Muscle of leg (tissue), 11 donors: ENCODE data around the gene CYP11A1. TPM values are rescaled to one million over a fixed set of nuclear protein-coding genes. Genes with fewer than 3 reads are reported as not detected.

Experiments used
- DNase-seq: peaks from one replicate; pipeline ENCODE4 v3.0.0; 2013
- H3K27ac ChIP-seq: one replicate; pipeline ENCODE4 v1.5.1; 2013; ENCODE audit warnings: mild to moderate bottlenecking, low read length, control low read depth
- H3K27me3 ChIP-seq: one replicate; pipeline ENCODE4 v1.6.1; 2013; ENCODE audit warnings: low read length; ENCODE audit not compliant: control insufficient read depth, insufficient read depth
- H3K36me3 ChIP-seq: one replicate; pipeline ENCODE4 v1.6.1; 2013; ENCODE audit warnings: low read length; ENCODE audit not compliant: control insufficient read depth, insufficient read depth
- H3K4me1 ChIP-seq: one replicate; pipeline ENCODE4 v1.6.1; 2013; ENCODE audit warnings: low read length; ENCODE audit not compliant: control insufficient read depth, insufficient read depth
- H3K4me3 ChIP-seq: one replicate; pipeline ENCODE4 v1.5.1; 2013; ENCODE audit warnings: low read length, control low read depth
- H3K9me3 ChIP-seq: replicated peaks from 2 replicates; pipeline ENCODE4 v1.6.1; 2013; ENCODE audit warnings: low read depth, low read length; ENCODE audit not compliant: control insufficient read depth
- WGBS: methylation state at CpG from one replicate; pipeline ENCODE4 v1.1.5; 2013; ENCODE audit warnings: missing lambda C conversion rate; ENCODE audit not compliant: insufficient coverage; 5-methylcytosine and 5-hydroxymethylcytosine counted together
- polyA plus RNA-seq, 8 donors: library from polyadenylated mRNA; unstranded; fragments of 120-200 nt; gene quantifications; one replicate each; pipeline versions ENCODE4 v1.2.1 to v1.2.3, GENCODE V29; 2013; ENCODE audit warnings: inconsistent platforms in 1 of 8, low replicate concordance in 1 of 8; ENCODE audit not compliant: insufficient read length in 8 of 8, insufficient read depth in 1 of 8
- total RNA-seq: library from RNA; stranded (reverse); fragments of 120-200 nt; gene quantifications from one replicate; pipeline ENCODE4 v1.2.4, GENCODE V29; 2013

Gene CYP11A1
- total and polyA plus RNA-seq, 9 donors, result 1.2 to 3.6 (median 2.4) TPM

DNA sequence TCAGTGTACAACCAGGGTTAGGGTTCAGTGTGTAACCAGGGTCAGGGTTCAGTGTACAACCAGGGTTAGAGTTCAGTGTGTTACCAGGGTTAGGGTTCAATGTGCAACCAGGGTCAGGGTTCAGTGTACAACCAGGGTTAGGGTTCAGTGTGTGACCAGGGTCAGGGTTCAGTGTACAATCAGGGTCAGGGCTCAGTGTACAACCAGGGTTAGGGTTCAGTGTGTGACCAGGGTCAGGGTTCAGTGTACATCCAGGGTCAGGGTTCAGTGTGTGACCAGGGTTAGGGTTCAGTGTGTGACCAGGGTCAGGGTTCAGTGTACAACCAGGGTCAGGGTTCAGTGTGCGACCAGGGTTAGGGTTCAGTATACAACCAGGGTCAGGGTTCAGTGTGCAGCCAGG is 33.3 kb downstream of the CYP11A1 start:
- Histone ChIP-seq H3K4me3 (no peak overlapping the region), H3K9me3 (no peaks in the 10 kb centered on the region), H3K27ac (no peak overlapping the region), H3K36me3 (no peaks in the 10 kb centered on the region), H3K27me3 (no peaks in the 10 kb centered on the region), H3K4me1 (no peaks in the 10 kb centered on the region)
- 100% methylated on average over 1 of the region's 1 CpG for WGBS
- DNase-seq, result no peak

- WGBS, result 83% methylated on average over 3 of the region's 5 CpGs
- H3K27ac ChIP-seq, result no peak overlapping the region
- no peaks in the 10 kb centered on the region for H3K27me3 ChIP-seq
- DNase-seq, result no peak
- no peaks in the 10 kb centered on the region for H3K36me3 ChIP-seq
- H3K4me3 ChIP-seq, result no peak overlapping the region
- H3K4me1 ChIP-seq, result no peaks in the 10 kb centered on the region
- H3K9me3 ChIP-seq, result no peaks in the 10 kb centered on the region
Observed at GRCh38 chr15:74333662-74334061, 33.8 kb downstream of the CYP11A1 start.

GRCh38 chr15:74333093-74333492 is 34.4 kb downstream of the CYP11A1 start:
- no peaks in the 10 kb centered on the region for H3K36me3 ChIP-seq

DNA sequence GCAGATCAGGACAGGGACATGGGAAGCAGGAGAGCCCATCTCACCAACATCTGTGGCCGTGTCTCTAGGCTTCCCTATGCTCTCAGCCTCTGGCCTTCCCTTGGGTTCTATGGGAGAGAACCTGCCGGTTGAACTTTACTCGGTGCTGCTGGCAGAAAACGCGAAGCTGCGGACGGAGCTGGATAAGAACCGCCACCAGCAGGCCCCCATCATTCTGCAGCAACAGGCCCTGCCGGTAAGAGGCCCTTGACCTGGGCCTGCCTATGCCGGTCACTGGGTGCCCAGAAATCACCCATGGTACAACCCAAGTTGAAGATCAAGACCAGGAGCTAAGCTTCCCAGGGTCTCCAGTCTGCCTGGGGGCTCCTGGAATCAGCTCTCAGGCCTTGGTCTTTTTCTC is 34.8 kb downstream of the CYP11A1 start:
- no peak overlapping the region for H3K4me3 ChIP-seq

More at GRCh38 chr15:74333093-74333492, 34.4 kb downstream of the CYP11A1 start:
- DNase-seq, result no peak
- 100% methylated on average over 2 of the region's 5 CpGs for WGBS
- H3K4me3 ChIP-seq, result no peak overlapping the region
- H3K27me3 ChIP-seq, result no peaks in the 10 kb centered on the region
- no peaks in the 10 kb centered on the region for H3K4me1 ChIP-seq
- no peaks in the 10 kb centered on the region for H3K9me3 ChIP-seq
- no peak overlapping the region for H3K27ac ChIP-seq

GRCh38 chr15:74332011-74332410 is 35.4 kb downstream of the CYP11A1 start:
- Histone ChIP-seq H3K27ac (no peak overlapping the region), H3K9me3 (no peaks in the 10 kb centered on the region), H3K27me3 (no peaks in the 10 kb centered on the region), H3K36me3 (no peaks in the 10 kb centered on the region), H3K4me1 (peaks cover 1% of the 10 kb centered on the region), H3K4me3 (no peak overlapping the region)
- DNase-seq, result no peak
- WGBS, result 63% methylated on average over 1 of the region's 3 CpGs

More for the DNA sequence above, 34.8 kb downstream of the CYP11A1 start:
- Histone ChIP-seq H3K9me3 (no peaks in the 10 kb centered on the region), H3K36me3 (no peaks in the 10 kb centered on the region), H3K27ac (no peak overlapping the region), H3K27me3 (no peaks in the 10 kb centered on the region), H3K4me1 (no peaks in the 10 kb centered on the region)
- no peak for DNase-seq
- WGBS, result 91% methylated on average over 10 of the region's 10 CpGs

- Histone ChIP-seq H3K36me3 (no peaks in the 10 kb centered on the region), H3K27ac (no peak overlapping the region), H3K27me3 (no peaks in the 10 kb centered on the region), H3K9me3 (no peaks in the 10 kb centered on the region), H3K4me1 (peaks cover 10% of the 10 kb centered on the region), H3K4me3 (no peak overlapping the region)
- no peak for DNase-seq
- 77% methylated on average over 7 of the region's 11 CpGs for WGBS
Observed at GRCh38 chr15:74330861-74331408, 36.5 kb downstream of the CYP11A1 start.

GRCh38 chr15:74328331-74329056 is 39.0 kb downstream of the CYP11A1 start:
- no peak overlapping the region for H3K27ac ChIP-seq
- H3K36me3 ChIP-seq, result no peaks in the 10 kb centered on the region
- no peak for DNase-seq
- H3K4me1 ChIP-seq, result peaks cover 10% of the 10 kb centered on the region
- peaks cover 2% of the 10 kb centered on the region for H3K27me3 ChIP-seq
- 41% methylated on average over 8 of the region's 10 CpGs for WGBS
- no peaks in the 10 kb centered on the region for H3K9me3 ChIP-seq
- no peak overlapping the region for H3K4me3 ChIP-seq

DNA sequence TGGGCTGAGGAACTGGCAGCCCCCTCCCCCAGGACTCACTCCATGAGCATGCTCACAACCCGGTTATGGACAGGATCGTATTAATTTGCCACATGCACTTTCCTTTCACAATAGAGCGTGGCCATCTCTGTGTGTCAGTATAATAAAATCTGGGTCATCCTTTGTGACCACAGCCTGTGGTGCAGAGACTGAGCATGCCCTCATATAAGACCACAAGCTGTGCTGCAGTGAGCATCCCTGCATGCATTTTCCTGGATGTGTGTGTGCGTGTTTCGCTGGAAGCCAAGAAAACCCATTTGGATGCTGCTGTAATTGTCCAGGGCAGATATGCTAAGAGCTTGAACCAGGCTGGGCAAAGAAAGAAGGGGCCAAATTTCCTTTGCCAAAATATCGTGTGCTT is 39.7 kb downstream of the CYP11A1 start:
- H3K27ac ChIP-seq, result no peak overlapping the region
- peaks cover 10% of the 10 kb centered on the region for H3K4me1 ChIP-seq
- 65% methylated on average over 5 of the region's 6 CpGs for WGBS
- H3K9me3 ChIP-seq, result no peaks in the 10 kb centered on the region
- peaks cover 2% of the 10 kb centered on the region for H3K27me3 ChIP-seq
- no peaks in the 10 kb centered on the region for H3K36me3 ChIP-seq
- no peak for DNase-seq
- no peak overlapping the region for H3K4me3 ChIP-seq

DNA sequence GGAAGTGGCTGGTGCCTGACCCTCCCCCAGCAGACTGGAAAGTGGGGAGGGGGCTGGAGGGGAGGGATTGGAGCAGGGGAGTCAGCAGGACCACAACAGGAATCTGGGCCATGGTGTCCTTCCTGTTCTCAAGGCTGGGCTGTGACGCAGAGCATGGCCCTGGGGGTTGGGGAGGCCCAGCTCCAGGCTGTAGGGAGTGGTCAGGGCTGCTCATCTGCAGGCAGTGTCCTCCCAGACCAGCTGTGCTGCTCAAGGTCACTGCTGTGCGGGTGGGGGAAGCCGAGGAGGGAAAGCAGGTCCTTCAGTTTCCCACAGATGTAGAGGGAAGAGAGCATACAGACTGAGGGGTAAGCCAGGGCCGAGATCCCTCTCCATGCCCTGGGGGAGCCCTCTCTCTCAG is 40.7 kb downstream of the CYP11A1 start:
- no peaks in the 10 kb centered on the region for H3K36me3 ChIP-seq
- H3K9me3 ChIP-seq, result no peaks in the 10 kb centered on the region
- peak; percentile 94 for DNase-seq
- peaks cover 2% of the 10 kb centered on the region for H3K27me3 ChIP-seq
- H3K27ac ChIP-seq, result peak overlapping the region; percentile 78
- peaks cover 10% of the 10 kb centered on the region for H3K4me1 ChIP-seq
- 7% methylated on average over 2 of the region's 4 CpGs for WGBS
- no peak overlapping the region for H3K4me3 ChIP-seq

DNA sequence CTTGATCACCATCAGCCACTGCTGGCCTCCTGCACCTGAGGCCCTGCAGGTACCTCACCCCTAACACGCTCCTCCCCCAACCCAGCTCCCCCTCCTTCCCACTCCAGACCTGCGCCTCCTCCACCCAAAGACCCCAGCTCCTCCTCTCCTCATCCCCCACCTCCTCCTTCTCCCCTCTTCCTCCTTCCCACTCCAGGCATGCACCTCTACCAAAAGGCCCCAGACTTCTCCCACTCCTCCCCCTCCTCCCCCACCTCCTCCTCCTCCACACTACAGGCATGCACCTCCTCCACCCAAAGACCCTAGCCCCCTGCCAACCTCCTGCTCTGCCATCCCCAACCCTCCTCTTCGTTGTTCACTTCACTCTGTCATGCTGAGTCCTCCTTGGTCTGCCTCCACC is 42.7 kb downstream of the CYP11A1 start:
- Histone ChIP-seq H3K36me3 (no peaks in the 10 kb centered on the region), H3K27me3 (peaks cover 2% of the 10 kb centered on the region), H3K27ac (no peak overlapping the region), H3K4me3 (no peak overlapping the region), H3K9me3 (no peaks in the 10 kb centered on the region), H3K4me1 (peaks cover 21% of the 10 kb centered on the region)
- no peak for DNase-seq
- WGBS, result 55% methylated on average over 3 of the region's 3 CpGs
